PFSK-1 (cell line): ENCODE measurements around the gene IL1RAPL2.

Source experiments
- POLR2AphosphoS5 ChIP-seq: IDR thresholded peaks from 2 replicates; pipeline ENCODE4 v1.6.1; 2012; ENCODE audit warnings: low read depth, mild to moderate bottlenecking, control low read depth, low read length, moderate library complexity
- REST ChIP-seq, 2 experiments: IDR thresholded peaks; 2 replicates each; pipeline versions ENCODE4 v1.6.1 to v1.8.0; 2011 to 2012; ENCODE audit warnings: low read depth in 2 of 2, low read length in 2 of 2, control low read depth in 1 of 2, inconsistent platforms in 1 of 2, mild to moderate bottlenecking in 1 of 2, moderate library complexity in 1 of 2; ENCODE audit not compliant: insufficient read depth in 1 of 2
- SIN3A ChIP-seq: IDR thresholded peaks from 2 replicates; pipeline ENCODE4 v1.6.1; 2012; ENCODE audit warnings: mild to moderate bottlenecking, low read length, moderate library complexity, borderline replicate concordance; ENCODE audit not compliant: insufficient read depth

GRCh38 chrX:105608745-105609144 lies 1042.7 kb downstream of the IL1RAPL2 start:
- TF ChIP-seq POLR2AphosphoS5 (no peak), SIN3A (no peak), REST (IDR thresholded peaks at IDR 0.05; ENCODE audit: insufficient read depth in 1 of 2, low read depth in 2 of 2, low read length in 2 of 2) (no peak)
